ENCODE data around the gene LOXHD1.

The LOXHD1 gene

GRCh38 chr18:46596119-46596518 lies 60.9 kb downstream of the LOXHD1 start:
- intact Hi-C loops (cut with DNase I), result no loop called here
- no peak for DNase-seq

- no peak for DNase-seq
- intact Hi-C loops (cut with DNase I), result no loop called here
Measured at GRCh38 chr18:46591783-46592391, 65.1 kb downstream of the LOXHD1 start.

- DNase-seq, result no peak
- intact Hi-C loops (cut with DNase I), result no loop called here
Measured at GRCh38 chr18:46590103-46590502, 66.9 kb downstream of the LOXHD1 start.

DNA sequence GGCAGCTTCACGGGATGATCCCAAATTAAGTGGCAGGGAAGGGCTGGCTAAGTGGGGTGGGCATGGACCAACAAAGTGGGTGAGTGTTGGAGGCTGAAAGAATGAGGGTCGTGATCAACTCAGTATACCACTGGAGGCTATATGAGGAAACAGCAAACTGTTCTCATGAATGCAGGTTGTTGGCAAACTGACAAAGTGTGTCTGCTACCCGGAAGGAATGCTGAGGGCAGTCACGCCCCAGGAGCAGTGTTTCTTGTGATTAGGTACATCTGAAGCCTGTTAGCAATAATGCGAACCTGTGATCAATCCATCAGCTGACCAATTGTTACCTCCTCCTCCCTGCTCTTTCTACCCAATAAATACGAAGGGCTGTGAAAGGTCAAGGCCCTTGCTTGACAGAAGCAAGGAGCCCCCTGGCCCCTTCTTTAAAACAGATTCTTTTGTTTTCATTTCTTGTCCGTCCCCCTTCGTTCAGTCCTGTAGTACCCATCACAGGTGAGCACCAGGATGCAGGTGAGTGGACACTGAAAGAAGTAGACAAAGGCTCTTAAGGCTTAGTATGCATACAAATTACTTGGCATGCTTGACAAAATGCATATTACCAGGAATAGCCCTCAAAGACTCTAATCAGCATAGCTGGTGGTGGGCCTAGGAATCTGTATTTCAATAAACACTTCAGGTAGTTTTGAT lies 67.9 kb downstream of the LOXHD1 start:
- intact Hi-C loops (cut with DNase I), result no loop called here

DNA sequence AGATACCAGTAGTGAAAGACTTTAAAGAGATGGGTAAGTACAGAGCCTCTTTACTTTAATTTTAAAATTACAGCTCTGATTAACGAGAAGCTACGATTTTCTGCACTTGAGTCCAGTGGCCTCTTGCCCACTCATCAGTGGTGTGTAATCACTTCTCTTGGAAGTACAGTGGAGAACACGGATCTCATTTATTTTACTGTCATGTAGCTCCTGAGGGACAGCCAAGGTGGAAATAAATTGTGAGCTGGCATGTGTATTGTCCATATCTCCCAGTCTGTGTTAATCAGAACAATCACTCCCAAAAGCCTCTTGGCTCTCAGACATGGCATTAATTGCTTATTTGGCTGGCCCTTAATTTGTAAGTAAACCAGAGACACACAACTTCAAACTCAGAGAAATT lies 69.4 kb downstream of the LOXHD1 start:
- intact Hi-C loops (cut with DNase I), result no loop called here
- no peak for DNase-seq

More for the DNA sequence above, 67.9 kb downstream of the LOXHD1 start:
- no peak for DNase-seq

GRCh38 chr18:46583711-46584110 lies 73.3 kb downstream of the LOXHD1 start:
- no peak for DNase-seq

GRCh38 chr18:46581648-46582047 lies 75.4 kb downstream of the LOXHD1 start:
- intact Hi-C loops (cut with DNase I), result no loop called here
- no peak for DNase-seq

More at GRCh38 chr18:46583711-46584110, 73.3 kb downstream of the LOXHD1 start:
- intact Hi-C loops (cut with DNase I), result no loop called here

DNA sequence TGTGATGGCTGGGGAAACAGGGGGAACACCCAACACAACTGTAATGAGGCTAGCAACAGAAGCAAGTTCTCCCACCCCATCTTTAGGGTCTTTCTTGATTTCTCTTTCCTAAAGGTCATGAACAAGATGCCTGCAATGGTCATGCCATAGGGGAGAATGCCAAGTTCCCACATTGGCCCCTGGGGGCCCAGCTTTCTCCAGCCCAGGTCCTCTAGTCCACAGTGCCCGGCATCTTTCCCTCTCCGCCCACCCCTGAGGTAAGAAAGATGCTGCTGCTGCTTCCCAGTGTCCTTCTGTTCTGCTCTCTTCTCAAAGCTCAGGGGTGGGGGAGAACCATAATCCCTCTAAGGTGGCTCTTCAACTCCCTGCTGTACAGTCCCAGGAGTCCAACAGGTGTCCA lies 78.0 kb downstream of the LOXHD1 start:
- intact Hi-C loops (cut with DNase I), result no loop called here
- DNase-seq, result no peak

DNA sequence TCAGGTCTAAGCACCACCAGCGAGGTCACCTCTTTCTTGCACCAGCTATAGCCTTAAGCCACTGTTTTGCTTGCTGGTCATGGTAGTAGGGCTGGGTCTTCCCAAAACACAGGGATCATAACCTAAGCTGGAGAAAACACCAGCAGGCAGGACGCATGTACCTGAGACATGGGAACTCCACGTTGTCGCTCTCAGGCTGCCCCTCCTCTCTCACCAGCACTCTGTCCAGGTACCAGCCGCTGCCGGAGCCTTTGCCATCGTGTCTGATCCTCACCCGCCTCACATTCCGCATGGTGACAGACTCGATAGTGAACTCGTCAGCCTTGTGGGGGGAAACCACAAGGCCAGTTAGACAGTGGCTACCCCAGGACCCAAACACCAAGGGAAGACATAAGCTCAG lies 79.5 kb downstream of the LOXHD1 start:
- intact Hi-C loops (cut with DNase I), result no loop called here
- DNase-seq, result no peak

- intact Hi-C loops (cut with DNase I), result no loop called here
- DNase-seq, result no peak
Measured at GRCh38 chr18:46575851-46576250, 81.2 kb downstream of the LOXHD1 start.

DNA sequence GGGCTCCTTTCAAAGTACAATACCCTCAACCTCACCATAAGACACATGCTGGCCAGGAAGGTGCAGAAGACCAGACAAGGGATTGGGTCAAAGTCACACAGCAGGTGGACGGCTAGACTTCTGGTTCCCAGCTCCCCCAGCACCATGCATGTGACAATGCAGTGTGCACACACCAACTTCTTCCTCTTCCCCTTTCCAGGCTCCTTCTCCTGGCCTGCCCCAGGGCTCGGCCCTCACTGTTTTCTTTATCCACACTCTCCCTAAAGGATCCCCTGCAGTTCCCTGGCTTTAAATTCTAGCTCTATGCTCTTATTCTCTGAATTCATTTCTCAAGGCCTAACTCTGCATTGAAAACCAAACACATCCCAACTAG lies 82.3 kb downstream of the LOXHD1 start:
- intact Hi-C loops (cut with DNase I), result no loop called here
- DNase-seq, result no peak

DNA sequence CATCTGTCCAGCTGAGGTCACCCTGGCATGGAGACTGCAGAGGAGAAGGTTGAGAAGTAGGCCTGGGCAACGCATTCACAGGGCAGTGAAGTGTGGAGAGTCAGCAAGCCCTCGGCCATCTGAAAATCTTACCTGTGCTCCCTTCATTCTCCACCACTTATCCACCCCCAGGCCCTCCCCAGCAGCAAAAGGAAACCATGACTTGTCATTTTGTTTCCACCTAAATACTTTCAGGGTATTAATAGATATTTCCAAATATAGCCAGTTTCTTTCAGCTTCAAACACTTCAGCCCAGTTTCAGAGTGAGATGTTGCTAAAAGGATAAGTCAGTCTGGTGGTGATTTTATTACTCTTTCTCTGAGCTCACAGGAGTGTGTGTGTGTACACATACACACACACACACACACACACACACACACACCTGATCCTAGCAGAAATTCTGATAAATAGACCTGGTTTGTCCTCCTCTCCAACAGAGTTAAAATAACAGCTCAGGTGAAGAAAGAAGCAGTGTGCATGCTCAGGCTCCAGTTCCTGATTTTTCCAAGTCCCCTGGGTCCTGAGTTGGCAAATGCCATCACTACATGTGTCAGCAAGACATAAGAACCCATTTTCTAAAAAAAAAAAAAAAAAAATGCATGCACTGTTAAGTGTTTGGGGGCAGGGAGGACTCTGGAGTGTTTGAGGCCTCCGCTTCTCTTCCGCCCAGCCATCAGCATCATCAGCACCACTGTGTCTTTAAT lies 82.8 kb downstream of the LOXHD1 start:
- DNase-seq, result peak in 19 of 42 donors; percentile 11 to 64 (median 33)
- intact Hi-C loops (cut with DNase I), result no loop called here

GRCh38 chr18:46573156-46573555 lies 83.9 kb downstream of the LOXHD1 start:
- intact Hi-C loops (cut with DNase I), result no loop called here
- no peak for DNase-seq

DNA sequence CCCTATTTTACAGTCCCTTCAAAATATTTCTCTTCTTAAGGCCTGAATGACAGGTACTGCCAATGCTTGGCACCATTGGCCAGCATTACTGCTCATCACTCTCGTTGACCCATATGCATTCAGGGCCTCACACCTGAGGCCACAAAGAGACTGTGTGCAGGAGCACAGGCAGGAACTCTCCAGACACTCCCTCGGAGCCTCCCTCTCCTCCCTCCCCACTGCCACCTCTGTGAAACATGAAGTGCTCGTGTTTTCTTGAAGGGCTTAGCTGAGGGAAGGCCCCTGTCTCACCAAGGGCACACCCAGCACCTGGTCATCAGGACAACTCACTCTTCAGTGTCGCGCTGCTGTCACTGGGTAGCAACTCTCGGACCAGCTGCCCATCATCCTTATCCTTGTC lies 85.3 kb downstream of the LOXHD1 start:
- no peak for DNase-seq
- intact Hi-C loops (cut with DNase I), result no loop called here

- no peak for DNase-seq
- intact Hi-C loops (cut with DNase I), result no loop called here
Measured at GRCh38 chr18:46570666-46571065, 86.4 kb downstream of the LOXHD1 start.

- intact Hi-C loops (cut with DNase I), result no loop called here
- DNase-seq, result no peak
Measured at GRCh38 chr18:46570134-46570533, 86.9 kb downstream of the LOXHD1 start.

- DNase-seq, result no peak
- intact Hi-C loops (cut with DNase I), result no loop called here
Measured at GRCh38 chr18:46569211-46569610, 87.8 kb downstream of the LOXHD1 start.

DNA sequence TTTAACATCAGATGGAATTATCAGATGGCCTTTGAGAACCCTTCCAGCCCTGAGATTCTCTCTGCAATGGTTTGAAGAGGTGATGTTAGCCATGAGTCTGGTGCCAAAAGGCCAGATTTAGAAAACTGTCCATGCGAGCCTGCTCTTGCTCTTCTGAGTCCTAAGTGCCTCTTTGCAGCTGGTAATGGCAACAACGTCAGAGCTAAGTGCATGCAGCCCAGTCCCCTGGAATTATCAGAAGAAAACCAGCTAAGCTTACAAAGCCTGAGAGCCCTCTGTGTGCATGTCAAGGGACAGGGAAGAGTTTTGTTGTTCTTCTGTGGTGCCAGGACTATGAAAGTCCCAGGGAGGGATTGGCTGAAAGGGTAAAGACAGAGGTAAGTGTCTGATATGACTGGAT lies 89.8 kb downstream of the LOXHD1 start:
- intact Hi-C loops (cut with DNase I), result no loop called here
- no peak for DNase-seq

DNA sequence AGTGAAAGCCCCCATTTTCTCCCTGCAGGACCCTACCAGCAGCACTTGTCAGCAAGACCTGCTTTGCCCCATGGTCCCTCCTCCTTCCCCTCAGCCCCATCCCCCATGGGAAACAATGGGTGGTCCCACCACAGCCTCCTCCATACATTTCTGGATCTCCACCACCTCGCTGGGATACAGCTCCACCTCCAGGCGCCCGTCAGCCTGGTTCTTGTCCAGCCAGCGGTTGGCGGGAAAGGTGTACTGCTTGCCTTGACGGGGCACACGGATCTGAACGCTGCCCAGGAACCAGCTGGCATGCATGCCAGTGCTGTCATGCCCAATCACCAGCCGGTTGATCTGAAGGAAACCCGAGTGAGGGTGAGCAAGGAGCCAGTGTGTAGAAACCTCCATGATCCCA lies 90.9 kb downstream of the LOXHD1 start:
- DNase-seq, result no peak
- intact Hi-C loops (cut with DNase I), result no loop called here

DNA sequence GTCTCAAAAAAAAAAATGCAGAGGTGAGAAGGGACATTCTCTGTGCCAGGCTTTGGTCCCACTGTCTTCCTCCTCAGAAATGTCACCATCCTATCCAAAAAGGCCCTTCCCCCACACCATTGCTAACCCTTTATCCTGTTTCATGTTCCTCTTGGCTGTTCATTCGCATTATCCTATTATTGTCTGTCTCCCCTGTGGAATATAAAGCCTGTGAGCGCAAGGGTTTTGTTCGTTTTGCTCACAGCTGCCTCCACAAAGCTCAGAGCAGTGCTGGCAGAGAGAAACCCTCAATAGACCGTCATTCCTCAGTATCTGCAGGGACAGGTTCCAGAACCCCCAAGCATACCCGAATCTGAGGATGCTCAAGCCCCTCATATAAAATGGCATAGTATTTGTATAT lies 91.8 kb downstream of the LOXHD1 start:
- intact Hi-C loops (cut with DNase I), result no loop called here

DNA sequence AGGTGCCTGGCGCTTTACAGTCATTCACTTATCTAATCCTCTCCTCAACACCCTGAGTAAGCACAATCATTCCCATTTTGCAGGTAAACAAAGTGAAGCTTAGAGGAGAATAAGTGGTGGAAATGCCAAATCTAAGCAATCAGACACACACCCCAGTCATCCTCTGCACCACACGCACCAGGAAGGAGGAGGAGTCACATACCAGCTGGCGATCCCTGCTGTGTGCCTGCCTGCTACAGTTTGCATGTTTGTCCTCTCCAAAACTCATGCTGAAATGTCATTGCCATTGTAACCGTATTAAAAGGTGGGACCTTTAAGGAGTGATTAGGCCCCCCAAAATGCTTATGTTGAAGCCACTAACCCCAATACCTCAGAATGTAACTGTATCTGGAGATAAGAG lies 93.7 kb downstream of the LOXHD1 start:
- intact Hi-C loops (cut with DNase I), result no loop called here
- DNase-seq, result no peak

More for the DNA sequence above, 91.8 kb downstream of the LOXHD1 start:
- no peak for DNase-seq
